ENCODE data around the gene PAK5.

- TF ChIP-seq CTCF (IDR thresholded peaks at IDR 0.05) = no peak
- no peak for TF ChIP-seq EZH2 (IDR thresholded peaks at IDR 0.05)
These were observed 246.5 kb downstream of the PAK5 start for GRCh38 chr20:9592419-9592818.
